ENCODE data around the gene CYTH3.

The CYTH3 gene

DNA sequence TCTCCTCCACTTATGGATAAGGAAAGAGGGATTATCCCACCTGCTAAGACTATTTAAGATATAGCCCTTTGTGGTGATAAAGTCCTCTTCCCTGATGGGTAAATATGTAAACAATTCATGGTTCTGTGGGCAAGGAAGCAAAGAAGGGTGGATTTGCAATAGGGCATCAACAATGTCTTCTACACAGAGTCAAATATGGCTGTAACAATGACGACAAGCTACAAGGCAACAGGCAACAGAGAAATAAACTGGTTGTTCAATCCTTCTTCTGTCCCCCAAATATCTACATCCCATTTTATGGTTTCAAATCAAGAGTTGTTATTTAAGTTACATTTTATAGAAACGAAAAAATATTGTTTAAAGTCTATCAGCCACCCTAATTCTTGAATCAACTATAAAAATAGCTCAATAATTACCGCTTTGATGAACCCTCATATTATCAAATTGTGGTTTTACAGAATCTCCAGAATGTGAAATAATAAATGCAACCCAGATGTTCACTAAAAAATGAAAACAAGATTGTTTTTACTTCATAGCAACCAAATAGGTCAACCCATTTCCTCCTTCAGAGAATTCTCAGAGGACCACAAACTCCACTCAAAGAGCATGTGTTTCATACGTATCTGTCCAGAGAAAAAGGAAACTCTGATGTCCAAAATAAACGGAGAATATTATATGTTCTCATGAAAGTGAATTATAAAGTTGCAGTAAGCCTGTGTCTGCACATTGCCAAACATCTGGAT lies 13.8 kb downstream of the CYTH3 start:
- in situ Hi-C loops (cut with MboI; ENCODE audit: low sequenced_read_pairs): no loop called here

GRCh38 chr7:6257675-6258074 lies 14.7 kb downstream of the CYTH3 start:
- in situ Hi-C loops (cut with MboI; ENCODE audit: low sequenced_read_pairs): no loop called here

- in situ Hi-C loops (cut with MboI; ENCODE audit: low sequenced_read_pairs): no loop called here
Observed at GRCh38 chr7:6256677-6257535, 15.5 kb downstream of the CYTH3 start.

DNA sequence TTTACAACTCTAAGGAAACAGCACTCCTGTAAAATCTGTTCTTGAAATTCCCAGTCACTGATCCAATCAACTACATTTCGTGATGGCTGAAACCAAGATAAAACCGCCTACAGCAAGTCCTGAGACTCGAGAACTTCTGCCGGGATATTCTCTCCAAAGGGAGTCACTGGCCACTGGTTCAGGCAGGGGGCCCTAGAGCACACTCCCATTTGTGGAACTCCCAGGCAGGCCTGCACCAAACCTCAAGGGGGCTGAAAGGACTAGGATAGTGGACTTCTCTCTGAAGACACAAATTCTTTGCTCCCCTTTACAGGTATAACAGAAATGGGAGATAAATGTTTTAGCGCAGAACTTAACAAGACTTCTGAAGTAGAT lies 16.3 kb downstream of the CYTH3 start:
- in situ Hi-C loops (cut with MboI; ENCODE audit: low sequenced_read_pairs): no loop called here

- in situ Hi-C loops (cut with MboI; ENCODE audit: low sequenced_read_pairs): no loop called here
Observed at GRCh38 chr7:6254866-6255265, 17.6 kb downstream of the CYTH3 start.

DNA sequence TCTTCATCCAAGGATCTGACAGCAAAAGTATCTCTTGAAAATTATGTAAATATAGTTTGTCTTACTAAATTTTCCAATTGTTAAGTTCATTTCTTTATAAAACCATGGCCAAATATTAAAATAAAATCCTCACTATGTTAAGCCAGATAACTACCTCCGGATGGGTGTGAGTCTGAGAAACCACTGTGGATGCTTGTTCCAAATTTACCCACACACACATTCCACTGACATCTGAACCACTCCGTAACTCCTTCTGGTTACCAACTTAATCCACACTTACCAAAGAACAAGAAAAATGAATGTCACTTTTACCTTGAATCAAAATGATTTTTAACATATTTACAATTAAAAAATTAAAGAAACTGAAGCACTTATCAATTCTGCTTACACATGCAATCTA lies 19.7 kb downstream of the CYTH3 start:
- in situ Hi-C loops (cut with MboI; ENCODE audit: low sequenced_read_pairs): no loop called here

- in situ Hi-C loops (cut with MboI; ENCODE audit: low sequenced_read_pairs): no loop called here
Observed at GRCh38 chr7:6252341-6252746, 20.1 kb downstream of the CYTH3 start.

GRCh38 chr7:6251653-6252052 lies 20.8 kb downstream of the CYTH3 start:
- in situ Hi-C loops (cut with MboI; ENCODE audit: low sequenced_read_pairs): no loop called here

DNA sequence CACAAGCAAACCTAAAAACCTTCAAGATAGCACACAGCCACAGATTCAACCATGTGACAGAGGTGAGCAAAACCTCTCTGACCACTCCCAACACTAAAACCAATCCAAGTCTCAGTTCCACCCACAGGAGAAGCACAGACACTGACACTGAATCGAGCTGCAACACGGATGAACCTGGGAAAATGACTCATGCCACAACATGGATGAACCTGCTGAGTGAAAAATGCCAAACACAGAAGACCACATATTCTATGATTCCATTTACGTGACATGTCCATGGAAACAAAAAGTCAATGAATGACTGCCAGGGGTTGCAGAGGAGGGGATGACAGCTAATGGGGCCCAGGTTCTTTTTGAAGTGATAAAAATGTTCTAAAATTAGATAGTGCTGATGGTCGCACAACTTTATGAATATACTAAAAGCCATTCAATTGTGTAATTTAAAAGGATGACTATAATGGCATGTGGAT lies 22.0 kb downstream of the CYTH3 start:
- in situ Hi-C loops (cut with MboI; ENCODE audit: low sequenced_read_pairs): no loop called here

DNA sequence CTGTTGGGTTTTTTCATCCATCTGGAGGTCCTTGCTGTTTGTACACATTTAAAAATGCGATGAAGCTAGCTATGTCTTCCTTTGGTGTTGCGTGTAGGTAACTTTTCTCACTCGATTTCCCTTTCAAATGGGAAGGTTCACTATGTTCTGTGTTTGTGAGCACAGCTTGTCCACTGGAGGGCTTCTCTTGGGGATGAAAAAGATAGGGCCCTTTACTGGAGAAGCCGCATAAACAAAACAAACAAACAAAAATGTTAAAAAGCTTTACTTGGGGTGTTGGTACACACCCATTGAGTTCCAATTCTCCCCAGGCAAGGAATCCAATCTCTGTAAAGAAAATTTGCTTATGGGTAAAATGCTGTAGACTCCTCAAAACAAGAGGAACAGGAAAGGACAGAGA lies 23.4 kb downstream of the CYTH3 start:
- in situ Hi-C loops (cut with MboI; ENCODE audit: low sequenced_read_pairs): no loop called here

- in situ Hi-C loops (cut with MboI; ENCODE audit: low sequenced_read_pairs): no loop called here
Observed at GRCh38 chr7:6248581-6248980, 23.8 kb downstream of the CYTH3 start.

- in situ Hi-C loops (cut with MboI; ENCODE audit: low sequenced_read_pairs): no loop called here
Observed at GRCh38 chr7:6246251-6246917, 26.0 kb downstream of the CYTH3 start.

DNA sequence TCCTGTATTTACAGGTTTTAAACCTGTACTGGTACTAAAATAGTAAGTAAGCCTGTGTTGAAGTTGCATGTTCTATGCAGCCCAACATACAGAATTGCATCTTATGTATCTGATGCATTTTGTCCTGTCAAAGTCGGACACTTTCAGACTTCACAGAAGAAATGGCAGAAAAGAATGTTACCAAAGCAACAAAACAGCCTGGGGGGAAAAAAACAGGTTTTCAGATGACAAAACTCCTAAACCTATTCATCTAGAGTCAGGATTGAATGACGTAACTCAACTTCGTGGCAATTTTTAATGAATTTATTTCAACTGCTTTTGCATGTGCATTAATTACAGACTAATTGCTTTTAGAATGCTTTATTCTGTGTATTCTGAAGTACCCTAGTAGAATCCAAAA lies 28.4 kb downstream of the CYTH3 start:
- in situ Hi-C loops (cut with MboI; ENCODE audit: low sequenced_read_pairs): no loop called here

DNA sequence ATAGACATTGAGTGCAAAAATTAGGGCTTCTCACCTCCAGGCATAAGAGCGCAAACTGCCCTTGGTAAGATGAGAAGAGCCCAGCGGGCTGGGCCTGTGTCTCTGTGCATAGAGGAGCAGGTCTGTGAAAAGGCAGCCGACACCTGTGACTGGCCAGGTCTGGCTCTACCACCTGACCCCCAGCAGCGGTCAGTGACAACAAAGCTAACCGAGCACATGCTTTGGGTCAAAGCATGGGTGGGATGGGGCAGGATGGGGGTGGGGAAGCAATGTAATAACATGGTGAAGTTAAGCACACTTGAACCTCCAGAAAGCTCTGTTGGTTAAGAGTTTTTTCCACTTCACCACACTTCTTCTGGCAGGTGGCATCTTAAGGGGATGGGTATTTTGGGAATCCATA lies 29.3 kb downstream of the CYTH3 start:
- in situ Hi-C loops (cut with MboI; ENCODE audit: low sequenced_read_pairs): no loop called here

DNA sequence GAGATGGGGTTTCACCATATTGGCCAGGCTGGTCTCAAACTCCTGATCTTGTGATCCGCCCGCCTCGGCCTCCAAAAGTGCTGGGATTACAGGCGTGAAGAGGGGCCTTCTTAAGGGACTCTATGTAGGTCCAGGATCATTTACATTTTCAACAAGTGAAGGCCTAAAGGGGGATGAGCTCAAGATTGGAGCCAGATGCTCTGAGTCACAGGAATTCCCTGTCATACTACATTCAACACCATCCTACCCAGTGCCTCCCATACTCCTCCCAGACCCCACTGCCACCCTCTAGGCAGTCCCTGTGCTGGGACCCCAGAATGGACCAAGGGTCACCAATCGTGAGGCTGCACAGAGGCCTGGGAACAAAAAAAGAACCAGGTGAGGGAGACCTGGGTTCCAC lies 29.9 kb downstream of the CYTH3 start:
- in situ Hi-C loops (cut with MboI; ENCODE audit: low sequenced_read_pairs): no loop called here

DNA sequence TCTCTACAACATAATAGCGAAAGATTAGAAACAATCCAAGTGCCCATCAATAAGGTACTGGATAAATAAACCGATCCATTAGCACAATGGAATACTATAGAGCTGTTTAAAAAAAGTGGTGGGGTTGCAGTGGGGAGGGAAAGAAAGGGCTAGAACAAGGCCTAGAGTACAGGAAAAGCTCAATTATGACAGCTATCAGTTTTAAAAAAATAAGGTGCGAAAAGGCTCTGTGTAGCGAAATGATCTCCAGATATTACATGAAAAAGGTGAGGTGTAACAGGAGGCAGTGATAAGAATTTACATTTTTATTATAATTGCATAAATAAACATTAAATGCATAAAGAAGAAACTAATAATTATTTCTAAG lies 30.8 kb downstream of the CYTH3 start:
- in situ Hi-C loops (cut with MboI; ENCODE audit: low sequenced_read_pairs): no loop called here

GRCh38 chr7:6238309-6238925 lies 34.0 kb downstream of the CYTH3 start:
- in situ Hi-C loops (cut with MboI; ENCODE audit: low sequenced_read_pairs): no loop called here

GRCh38 chr7:6237730-6238129 lies 34.7 kb downstream of the CYTH3 start:
- in situ Hi-C loops (cut with MboI; ENCODE audit: low sequenced_read_pairs): no loop called here

GRCh38 chr7:6237011-6237410 lies 35.4 kb downstream of the CYTH3 start:
- in situ Hi-C loops (cut with MboI; ENCODE audit: low sequenced_read_pairs): no loop called here

DNA sequence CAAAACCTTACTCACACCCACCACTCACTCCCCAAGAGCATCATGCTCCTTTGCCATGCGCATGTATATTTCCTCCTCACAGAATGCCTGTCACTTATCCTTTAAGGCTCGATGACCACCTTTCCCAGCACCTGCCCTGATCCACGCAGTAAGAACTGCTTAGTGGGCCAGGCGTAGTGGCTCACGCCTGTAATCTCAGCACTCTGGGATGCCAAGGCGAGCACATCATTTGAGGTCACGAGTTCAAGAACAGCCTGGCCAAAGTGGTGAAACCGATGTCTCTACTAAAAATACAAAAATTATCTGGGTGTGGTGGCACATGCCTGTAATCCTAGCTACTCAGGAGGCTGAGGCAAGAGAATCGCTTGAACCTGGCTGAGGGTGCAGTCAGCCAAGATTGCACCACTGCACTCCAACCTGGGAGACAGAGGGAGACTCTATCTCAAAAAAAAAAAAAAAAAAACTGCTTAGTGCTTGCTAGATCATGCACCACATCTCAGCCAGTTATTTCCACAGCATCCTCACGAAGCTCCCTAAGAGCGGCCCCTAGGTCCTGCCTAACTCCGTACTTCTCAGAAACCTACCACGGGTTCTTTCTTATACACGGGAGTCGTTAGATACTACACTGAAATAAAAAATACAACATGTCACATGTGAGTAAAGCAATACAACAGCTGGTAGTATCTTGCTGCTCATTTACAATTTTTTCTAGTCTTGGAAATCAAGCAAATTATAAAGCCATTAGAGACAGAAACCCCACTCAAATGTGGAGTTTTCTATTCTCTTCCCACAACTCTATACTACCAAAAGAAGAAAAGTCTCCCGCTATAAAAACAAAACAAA lies 37.2 kb downstream of the CYTH3 start:
- in situ Hi-C loops (cut with MboI; ENCODE audit: low sequenced_read_pairs): no loop called here
